Measurements from ENCODE around the gene ZNF804A.

ZNF804A gene

GRCh38 chr2:184835398-184835715 is 237.0 kb downstream of the ZNF804A start:
- Histone ChIP-seq H3K27ac (no peak overlapping the region), H3K36me3 (no peaks in the 10 kb centered on the region)
- TF ChIP-seq, protein P1, sequence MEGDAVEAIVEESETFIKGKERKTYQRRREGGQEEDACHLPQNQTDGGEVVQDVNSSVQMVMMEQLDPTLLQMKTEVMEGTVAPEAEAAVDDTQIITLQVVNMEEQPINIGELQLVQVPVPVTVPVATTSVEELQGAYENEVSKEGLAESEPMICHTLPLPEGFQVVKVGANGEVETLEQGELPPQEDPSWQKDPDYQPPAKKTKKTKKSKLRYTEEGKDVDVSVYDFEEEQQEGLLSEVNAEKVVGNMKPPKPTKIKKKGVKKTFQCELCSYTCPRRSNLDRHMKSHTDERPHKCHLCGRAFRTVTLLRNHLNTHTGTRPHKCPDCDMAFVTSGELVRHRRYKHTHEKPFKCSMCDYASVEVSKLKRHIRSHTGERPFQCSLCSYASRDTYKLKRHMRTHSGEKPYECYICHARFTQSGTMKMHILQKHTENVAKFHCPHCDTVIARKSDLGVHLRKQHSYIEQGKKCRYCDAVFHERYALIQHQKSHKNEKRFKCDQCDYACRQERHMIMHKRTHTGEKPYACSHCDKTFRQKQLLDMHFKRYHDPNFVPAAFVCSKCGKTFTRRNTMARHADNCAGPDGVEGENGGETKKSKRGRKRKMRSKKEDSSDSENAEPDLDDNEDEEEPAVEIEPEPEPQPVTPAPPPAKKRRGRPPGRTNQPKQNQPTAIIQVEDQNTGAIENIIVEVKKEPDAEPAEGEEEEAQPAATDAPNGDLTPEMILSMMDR (IDR thresholded peaks at IDR 0.05; ENCODE audit: low read depth, low read length), result no peak

GRCh38 chr2:184847331-184847730 is 249.0 kb downstream of the ZNF804A start:
- TF ChIP-seq, protein P1 (IDR thresholded peaks at IDR 0.05; ENCODE audit: low read depth, low read length), result no peak

More at GRCh38 chr2:184835398-184835715, 237.0 kb downstream of the ZNF804A start:
- Histone ChIP-seq H3K27me3 (ENCODE audit: insufficient read depth, low read depth, severe bottlenecking) (no peaks in the 10 kb centered on the region), H3K4me3 (ENCODE audit: low read depth, low read length) (no peak overlapping the region), H3K9me3 (ENCODE audit: severe bottlenecking) (no peaks in the 10 kb centered on the region)
- no peak for DNase-seq

DNA sequence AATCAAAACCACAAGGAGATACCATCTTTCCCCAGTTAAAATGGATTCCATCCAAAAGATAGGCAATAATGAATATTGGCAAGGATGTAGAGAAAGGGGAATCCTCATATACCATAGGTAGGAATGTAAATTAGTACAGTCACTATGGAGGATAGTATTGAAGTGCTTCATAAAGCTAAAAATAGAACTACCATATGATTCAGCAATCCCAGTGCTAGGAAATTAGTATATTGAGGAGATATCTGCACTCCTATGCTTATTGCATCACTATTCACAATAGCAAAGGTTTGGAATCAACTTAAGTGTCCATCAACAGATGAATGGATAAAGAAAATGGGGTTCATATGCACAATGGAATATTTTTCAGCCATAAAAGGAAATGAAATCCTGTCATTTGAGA is 251.2 kb downstream of the ZNF804A start:
- no peak for DNase-seq
- no peak overlapping the region for H3K27ac ChIP-seq

More at GRCh38 chr2:184847331-184847730, 249.0 kb downstream of the ZNF804A start:
- Histone ChIP-seq H3K4me3 (ENCODE audit: low read depth, low read length) (no peak overlapping the region), H3K27ac (no peak overlapping the region), H3K9me3 (ENCODE audit: severe bottlenecking) (no peaks in the 10 kb centered on the region), H3K27me3 (ENCODE audit: insufficient read depth, low read depth, severe bottlenecking) (no peaks in the 10 kb centered on the region), H3K36me3 (no peaks in the 10 kb centered on the region)
- no peak for DNase-seq

GRCh38 chr2:184851576-184851975 is 253.2 kb downstream of the ZNF804A start:
- TF ChIP-seq, protein P1 (IDR thresholded peaks at IDR 0.05; ENCODE audit: low read depth, low read length), result no peak
- no peak overlapping the region for H3K27ac ChIP-seq
- no peaks in the 10 kb centered on the region for H3K36me3 ChIP-seq
- H3K9me3 ChIP-seq (ENCODE audit: severe bottlenecking), result no peaks in the 10 kb centered on the region
- no peaks in the 10 kb centered on the region for H3K27me3 ChIP-seq (ENCODE audit: insufficient read depth, low read depth, severe bottlenecking)
- no peak for DNase-seq
- no peak overlapping the region for H3K4me3 ChIP-seq (ENCODE audit: low read depth, low read length)

More for the DNA sequence above, 251.2 kb downstream of the ZNF804A start:
- H3K9me3 ChIP-seq (ENCODE audit: severe bottlenecking), result no peaks in the 10 kb centered on the region
- H3K36me3 ChIP-seq, result no peaks in the 10 kb centered on the region
- TF ChIP-seq, protein P1 (IDR thresholded peaks at IDR 0.05; ENCODE audit: low read depth, low read length), result no peak
- no peaks in the 10 kb centered on the region for H3K27me3 ChIP-seq (ENCODE audit: insufficient read depth, low read depth, severe bottlenecking)
- H3K4me3 ChIP-seq (ENCODE audit: low read depth, low read length), result no peak overlapping the region

DNA sequence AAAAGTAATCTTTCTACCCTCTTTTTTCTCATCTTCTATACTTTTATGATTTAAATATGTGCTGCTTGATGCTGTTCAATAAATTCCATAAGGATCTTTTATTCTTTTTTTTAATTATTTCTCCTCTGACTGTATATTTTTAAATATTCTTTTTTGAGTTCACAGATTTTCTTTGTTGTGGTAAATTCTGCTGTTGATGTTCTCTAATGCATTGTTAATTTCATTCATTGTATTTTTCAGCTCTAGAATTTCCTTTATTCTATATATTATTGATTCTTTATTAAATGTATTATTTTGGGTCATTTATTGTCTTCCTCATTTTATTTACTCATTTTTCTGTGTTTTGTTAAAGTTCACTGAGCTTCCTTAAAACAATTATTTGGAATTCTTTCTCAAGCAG is 260.9 kb downstream of the ZNF804A start:
- TF ChIP-seq, protein P1 (IDR thresholded peaks at IDR 0.05; ENCODE audit: low read depth, low read length), result no peak
- no peak for DNase-seq
- H3K9me3 ChIP-seq (ENCODE audit: severe bottlenecking), result peaks cover 4% of the 10 kb centered on the region

GRCh38 chr2:184860744-184861143 is 262.4 kb downstream of the ZNF804A start:
- Histone ChIP-seq H3K4me3 (ENCODE audit: low read depth, low read length) (no peak overlapping the region), H3K27me3 (ENCODE audit: insufficient read depth, low read depth, severe bottlenecking) (no peaks in the 10 kb centered on the region), H3K9me3 (ENCODE audit: severe bottlenecking) (peaks cover 4% of the 10 kb centered on the region), H3K27ac (no peak overlapping the region), H3K36me3 (no peaks in the 10 kb centered on the region)
- no peak for DNase-seq
- TF ChIP-seq, protein P1 (IDR thresholded peaks at IDR 0.05; ENCODE audit: low read depth, low read length), result no peak

More for the DNA sequence above, 260.9 kb downstream of the ZNF804A start:
- H3K27me3 ChIP-seq (ENCODE audit: insufficient read depth, low read depth, severe bottlenecking), result no peaks in the 10 kb centered on the region
- no peaks in the 10 kb centered on the region for H3K36me3 ChIP-seq
- H3K4me3 ChIP-seq (ENCODE audit: low read depth, low read length), result no peak overlapping the region
- H3K27ac ChIP-seq, result no peak overlapping the region
